Globus pallidus (tissue), 1 donor: ENCODE measurements around the gene KLHL29.

Experiments used
- DNase-seq: peaks from one replicate; pipeline ENCODE4 v3.0.0-alpha.2; 2015; ENCODE audit warnings: low spot score

The KLHL29 gene

GRCh38 chr2:23550553-23550952 lies 165.6 kb downstream of the KLHL29 start:
- DNase-seq, result peak; percentile 74

GRCh38 chr2:23551875-23552274 lies 166.9 kb downstream of the KLHL29 start:
- no peak for DNase-seq

DNA sequence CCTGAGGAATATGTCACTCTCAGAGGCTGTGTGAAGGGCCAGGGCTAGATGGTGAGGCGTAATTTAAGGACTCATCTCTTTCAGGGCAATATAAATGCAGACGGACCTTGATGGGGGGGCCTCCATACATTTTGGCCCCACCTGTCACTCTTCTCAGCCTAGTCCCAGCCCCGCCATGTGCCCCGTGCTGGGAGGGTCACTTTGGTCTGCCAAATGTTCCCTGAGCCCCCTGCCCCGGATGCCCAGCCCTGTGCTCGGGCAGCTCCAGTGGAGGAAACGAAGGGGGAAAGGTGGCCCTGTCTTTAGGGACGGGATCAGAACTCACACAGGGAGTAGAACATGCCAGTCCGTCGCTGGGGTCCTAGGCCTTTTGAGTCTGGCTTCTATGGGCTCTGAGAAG lies 168.6 kb downstream of the KLHL29 start:
- no peak for DNase-seq

DNA sequence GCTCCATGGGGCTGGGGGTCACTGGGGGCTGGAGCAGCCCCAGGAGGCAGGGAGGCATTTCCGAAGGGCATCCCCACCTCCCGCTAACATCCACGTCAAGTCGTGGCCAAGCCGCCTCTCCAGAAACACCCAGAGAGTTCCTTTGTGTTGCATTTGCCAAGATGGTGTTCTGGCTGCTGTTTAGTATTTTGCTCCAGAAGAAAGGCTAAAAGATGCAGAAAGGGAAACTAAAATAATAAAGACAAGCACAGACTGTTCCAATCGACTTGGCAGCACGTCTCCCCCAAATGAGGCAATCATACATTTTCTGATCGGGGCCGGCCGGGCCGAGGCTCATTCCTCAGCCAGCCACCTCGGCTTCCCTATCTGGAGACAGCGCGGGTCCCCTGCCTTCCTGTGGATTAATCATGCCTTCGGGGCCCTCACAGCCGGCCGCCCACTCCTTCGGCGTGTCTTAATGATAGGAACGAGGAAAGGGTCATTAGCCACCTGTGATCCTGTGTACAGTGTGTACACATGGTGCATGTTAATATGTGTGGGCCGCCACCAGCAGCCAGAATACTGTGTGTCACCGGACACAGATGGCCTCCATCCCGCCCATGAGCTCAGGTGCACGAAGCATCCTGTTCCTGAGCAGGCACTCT lies 169.2 kb downstream of the KLHL29 start:
- no peak for DNase-seq

- DNase-seq, result no peak
Observed at GRCh38 chr2:23555944-23556343, 171.0 kb downstream of the KLHL29 start.

DNA sequence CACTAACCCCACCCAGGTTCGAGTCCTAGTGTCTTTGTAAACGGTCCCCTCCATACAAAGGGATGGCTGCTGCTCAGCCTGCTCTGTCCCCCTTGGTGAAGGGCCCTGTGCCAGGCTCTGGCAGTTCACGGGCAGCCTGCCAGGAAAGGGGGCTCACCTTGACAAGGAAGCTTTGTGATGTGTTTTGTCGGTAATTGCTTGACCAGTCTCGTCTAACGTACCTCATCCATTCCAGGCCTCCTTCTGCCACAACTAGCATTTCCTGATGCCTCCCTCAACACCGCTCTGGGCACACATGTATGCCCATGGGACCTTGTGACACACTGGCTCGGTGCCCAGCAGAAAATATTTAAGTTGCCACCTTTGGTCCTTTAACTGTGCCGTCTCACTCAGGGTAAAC lies 171.9 kb downstream of the KLHL29 start:
- DNase-seq, result no peak

GRCh38 chr2:23557455-23557854 lies 172.5 kb downstream of the KLHL29 start:
- no peak for DNase-seq

GRCh38 chr2:23559561-23560239 lies 174.7 kb downstream of the KLHL29 start:
- DNase-seq, result no peak

- no peak for DNase-seq
Observed at GRCh38 chr2:23561088-23561487, 176.1 kb downstream of the KLHL29 start.

- no peak for DNase-seq
Observed at GRCh38 chr2:23561544-23561943, 176.6 kb downstream of the KLHL29 start.

DNA sequence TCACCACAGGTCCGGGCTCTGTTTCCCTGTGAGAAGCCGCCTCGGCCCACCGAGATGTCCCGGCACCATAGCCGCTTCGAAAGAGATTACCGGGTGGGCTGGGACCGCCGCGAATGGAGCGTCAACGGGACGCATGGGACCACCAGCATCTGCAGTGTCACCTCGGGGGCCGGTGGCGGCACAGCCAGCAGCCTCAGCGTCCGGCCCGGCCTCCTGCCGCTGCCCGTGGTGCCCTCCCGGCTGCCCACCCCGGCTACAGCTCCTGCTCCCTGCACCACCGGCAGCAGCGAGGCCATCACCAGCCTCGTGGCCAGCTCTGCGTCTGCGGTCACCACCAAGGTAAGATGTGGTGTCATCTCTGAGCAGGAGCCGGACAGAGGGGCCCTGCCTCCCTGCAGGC lies 177.2 kb downstream of the KLHL29 start:
- no peak for DNase-seq

DNA sequence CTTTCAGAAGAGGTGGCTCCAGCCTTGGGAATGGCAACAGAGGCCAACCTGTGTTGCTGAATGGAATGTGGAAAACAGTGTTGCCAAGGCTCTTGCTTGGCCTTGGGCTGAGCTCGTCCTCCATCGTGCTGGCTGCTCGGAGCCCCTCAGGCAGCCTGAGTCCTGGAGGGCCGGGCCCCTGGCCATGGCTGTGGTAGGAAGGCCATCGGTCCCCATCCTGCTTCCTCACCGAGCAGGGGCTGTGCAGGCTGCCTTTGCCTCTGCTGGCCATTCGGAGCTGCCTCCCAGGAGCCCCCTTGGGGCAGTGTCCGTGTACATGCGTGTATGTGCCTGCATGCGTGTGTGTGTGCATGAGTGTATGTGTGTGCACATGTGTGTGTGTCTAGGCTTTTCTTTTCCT lies 178.2 kb downstream of the KLHL29 start:
- no peak for DNase-seq

DNA sequence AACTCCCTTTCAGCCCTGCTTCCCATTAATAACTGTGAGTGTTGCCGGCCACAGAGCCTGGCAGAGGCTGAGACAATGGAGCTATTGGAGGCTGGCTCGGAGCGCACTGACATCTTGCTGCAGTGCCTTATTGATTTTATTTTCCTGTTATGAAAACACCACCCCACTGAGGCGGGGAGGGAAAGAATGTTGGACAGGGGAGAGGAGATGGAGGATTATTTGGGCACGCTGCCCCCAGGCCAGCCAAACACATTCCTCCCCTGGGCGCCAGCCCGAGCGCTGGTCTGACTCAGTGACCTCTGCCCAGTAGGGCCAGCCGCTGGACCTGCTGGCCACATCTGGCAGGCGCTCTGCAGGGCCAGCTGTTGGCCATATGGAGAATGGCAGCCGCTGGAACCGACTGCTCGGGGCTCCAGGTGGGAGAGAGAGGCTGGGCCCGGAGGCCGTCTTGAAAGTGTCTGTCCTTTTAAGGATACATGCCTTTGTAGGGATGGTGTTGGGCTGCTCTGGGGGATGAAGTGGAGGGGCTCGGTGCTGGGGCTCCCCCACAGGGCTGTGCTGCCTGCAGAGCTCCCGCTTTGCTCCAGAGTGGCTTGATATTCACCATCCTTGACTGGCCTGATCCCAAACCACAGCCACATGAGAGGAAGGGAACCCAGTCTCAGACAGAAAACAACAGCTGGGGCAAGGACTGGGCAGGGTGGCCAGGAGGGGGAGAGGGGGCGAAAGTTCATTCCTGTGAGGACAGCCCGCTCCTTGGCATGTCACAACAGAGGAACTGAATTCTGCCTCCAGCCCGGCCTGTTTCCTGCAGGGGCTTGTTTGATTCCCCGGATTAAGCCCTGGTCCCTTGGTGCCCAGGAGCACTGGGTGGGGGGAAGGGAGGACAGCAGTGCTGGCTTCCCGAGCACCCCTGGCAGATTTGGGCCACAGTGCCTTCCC lies 179.0 kb downstream of the KLHL29 start:
- peak; percentile 74 for DNase-seq

DNA sequence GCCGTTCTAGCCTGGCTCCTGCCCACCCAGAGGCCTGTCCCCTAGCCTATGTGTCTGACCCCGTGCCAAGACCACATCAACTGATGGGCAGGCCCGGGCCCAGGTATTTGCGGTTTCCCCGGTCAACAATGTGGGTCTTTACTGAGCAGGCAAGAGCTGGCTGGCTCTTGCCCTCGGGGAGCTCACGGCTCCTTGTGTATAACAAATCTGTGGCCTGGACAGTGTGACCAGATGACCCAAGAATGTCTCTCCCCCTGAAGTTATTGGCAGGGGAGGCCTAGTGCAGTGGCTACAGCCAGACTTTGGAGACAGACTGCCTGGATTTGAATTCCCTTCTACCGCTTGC lies 179.6 kb downstream of the KLHL29 start:
- no peak for DNase-seq

GRCh38 chr2:23565374-23565773 lies 180.4 kb downstream of the KLHL29 start:
- DNase-seq, result no peak

DNA sequence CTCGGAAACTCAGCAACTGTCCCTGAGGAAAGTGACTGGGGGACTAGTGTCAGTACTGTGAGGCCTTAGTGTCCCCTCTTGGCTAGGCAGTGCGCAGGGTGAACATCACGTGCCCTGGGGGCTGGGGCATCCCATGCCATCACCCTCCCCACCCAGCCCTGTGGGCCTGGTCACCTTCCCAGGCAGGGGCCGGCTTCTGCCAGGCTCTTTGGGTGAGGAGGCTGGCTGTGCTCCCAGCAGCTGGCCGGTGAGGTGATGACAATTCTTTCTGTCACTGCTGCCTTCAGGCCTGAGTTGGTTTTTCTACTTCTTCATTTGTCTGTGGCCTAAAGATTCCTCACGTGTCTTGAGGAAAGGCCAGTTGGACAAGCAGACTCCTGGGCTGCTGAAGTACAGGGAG lies 180.8 kb downstream of the KLHL29 start:
- DNase-seq, result no peak

- no peak for DNase-seq
Observed at GRCh38 chr2:23566241-23567142, 181.5 kb downstream of the KLHL29 start.

DNA sequence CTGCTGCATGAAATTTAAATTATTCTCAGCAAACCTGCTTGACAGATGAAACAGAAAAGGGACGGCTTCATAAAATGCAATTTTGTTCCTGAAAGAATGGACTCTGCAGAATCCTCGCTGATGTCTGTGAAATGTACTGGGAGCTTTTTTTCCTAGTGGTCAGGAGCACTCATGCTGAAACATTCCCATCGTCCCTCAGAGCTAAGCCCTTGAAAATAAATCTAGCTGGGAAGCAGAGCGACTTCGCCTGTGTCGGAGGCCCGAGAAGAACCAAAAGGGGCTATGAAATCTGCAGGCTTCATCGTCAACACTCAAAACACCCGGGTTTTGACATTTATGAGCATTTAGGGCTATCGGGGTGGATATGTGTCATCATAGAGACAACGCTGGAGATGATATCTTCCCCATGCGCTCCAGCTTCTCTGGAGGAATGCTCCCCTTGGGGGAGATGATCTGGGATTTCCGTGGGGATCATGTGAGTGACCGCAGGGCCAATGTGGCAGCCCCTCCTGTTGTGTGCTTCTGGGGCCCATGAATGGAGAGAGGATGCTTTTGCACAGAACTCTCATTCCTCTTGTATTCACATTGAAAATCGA lies 182.3 kb downstream of the KLHL29 start:
- no peak for DNase-seq

GRCh38 chr2:23568211-23568610 lies 183.2 kb downstream of the KLHL29 start:
- no peak for DNase-seq

GRCh38 chr2:23568626-23569190 lies 183.7 kb downstream of the KLHL29 start:
- DNase-seq, result no peak

GRCh38 chr2:23569761-23570365 lies 184.9 kb downstream of the KLHL29 start:
- no peak for DNase-seq
